AG04449 (cell line): Measurements from ENCODE around the gene KANSL1.

ENCODE experiments used
- CTCF ChIA-PET: fragments of 350-600 bp; formaldehyde crosslinking; extraction: SDS; loops from one replicate; lab custom pipeline; 2021; ENCODE audit warnings: antibody characterized with exemption; lab: Yijun Ruan, JAX
- POLR2A ChIA-PET: fragments of 400-600, 350-600 bp; formaldehyde crosslinking; extraction: SDS; loops from one replicate; lab custom pipeline; 2020; ENCODE audit warnings: antibody characterized with exemption, inconsistent platforms; lab: Yijun Ruan, JAX
- DNase-seq: peaks from one replicate; pipeline ENCODE4 v3.0.0-alpha.2; 2010; ENCODE audit warnings: low read depth, low spot score
- H3K4me3 ChIP-seq: 2 replicates; pipeline ENCODE4 v1.5.1; 2011; ENCODE audit warnings: low read depth, mild to moderate bottlenecking, control low read depth, low read length
- CTCF ChIP-seq: IDR thresholded peaks from one replicate; pipeline ENCODE4 v1.5.1; 2011; ENCODE audit warnings: mild to moderate bottlenecking, moderate library complexity, low read length, control low read depth, inconsistent platforms; ENCODE audit not compliant: insufficient read depth; ENCODE audit errors: missing control alignments

Gene KANSL1

GRCh38 chr17:46198233-46198632 lies 5.0 kb upstream of the KANSL1 start:
- no peak for TF ChIP-seq CTCF
- ChIA-PET POLR2A (no interaction called here), CTCF (interaction anchor here (0.6 to 4.6 kb wide), 7 partner anchors 11 to 196 kb away, joined by 3 to 43 read pairs (median 12); no protein-coding TSS in a partner anchor)
- no peak overlapping the region for H3K4me3 ChIP-seq
- no peak for DNase-seq

- ChIA-PET CTCF (interaction anchor here (0.6 to 4.6 kb wide), 6 partner anchors 15 to 196 kb away, joined by 3 to 43 read pairs (median 16); no protein-coding TSS in a partner anchor), POLR2A (no interaction called here)
- DNase-seq, result no peak
These were observed 4.3 kb upstream of the KANSL1 start for GRCh38 chr17:46197530-46197929.

DNA sequence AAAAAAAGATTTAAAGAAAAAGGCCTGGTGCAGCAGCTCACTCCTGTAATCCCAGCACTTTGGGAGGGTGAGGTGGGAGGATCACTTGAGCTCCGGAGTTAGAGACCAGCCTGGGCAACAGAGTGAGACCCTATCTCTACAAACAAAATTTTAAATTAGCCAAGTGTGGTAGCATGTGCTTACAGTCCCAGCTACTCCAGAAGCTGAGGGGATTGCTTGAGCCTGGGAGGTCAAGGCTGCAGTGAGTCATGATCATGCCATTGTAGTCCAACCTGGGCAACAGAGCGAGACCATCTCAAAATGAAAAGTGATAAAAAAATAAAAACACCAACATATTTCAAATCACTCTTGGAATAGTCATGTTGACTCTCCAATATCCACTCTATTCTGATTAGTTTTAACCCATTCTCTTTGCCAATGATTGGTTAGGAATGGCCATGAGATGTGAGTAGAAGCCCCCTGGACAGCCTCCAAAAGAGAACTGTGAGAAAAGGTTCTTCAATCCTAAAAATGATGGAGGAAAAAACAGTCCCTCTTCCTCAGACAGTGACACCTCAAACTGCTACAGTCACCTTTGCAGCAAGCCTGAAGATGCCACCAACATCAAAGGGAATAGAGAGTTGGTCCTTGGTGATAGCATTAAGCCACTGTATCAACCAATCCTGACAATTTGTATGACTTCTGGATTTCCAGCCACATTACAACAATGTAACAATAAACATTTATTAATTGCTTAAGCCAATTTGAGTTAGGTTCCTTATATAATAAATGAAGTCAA lies 2.9 kb upstream of the KANSL1 start:
- no peak for TF ChIP-seq CTCF
- H3K4me3 ChIP-seq, result no peak overlapping the region
- ChIA-PET POLR2A (no interaction called here), CTCF (interaction anchor here (0.7 to 2.5 kb wide), 2 partner anchors 16 to 17 kb away, joined by 3 to 15 read pairs; no protein-coding TSS in a partner anchor)
- no peak for DNase-seq

More at GRCh38 chr17:46197530-46197929, 4.3 kb upstream of the KANSL1 start:
- H3K4me3 ChIP-seq, result no peak overlapping the region
- no peak for TF ChIP-seq CTCF

DNA sequence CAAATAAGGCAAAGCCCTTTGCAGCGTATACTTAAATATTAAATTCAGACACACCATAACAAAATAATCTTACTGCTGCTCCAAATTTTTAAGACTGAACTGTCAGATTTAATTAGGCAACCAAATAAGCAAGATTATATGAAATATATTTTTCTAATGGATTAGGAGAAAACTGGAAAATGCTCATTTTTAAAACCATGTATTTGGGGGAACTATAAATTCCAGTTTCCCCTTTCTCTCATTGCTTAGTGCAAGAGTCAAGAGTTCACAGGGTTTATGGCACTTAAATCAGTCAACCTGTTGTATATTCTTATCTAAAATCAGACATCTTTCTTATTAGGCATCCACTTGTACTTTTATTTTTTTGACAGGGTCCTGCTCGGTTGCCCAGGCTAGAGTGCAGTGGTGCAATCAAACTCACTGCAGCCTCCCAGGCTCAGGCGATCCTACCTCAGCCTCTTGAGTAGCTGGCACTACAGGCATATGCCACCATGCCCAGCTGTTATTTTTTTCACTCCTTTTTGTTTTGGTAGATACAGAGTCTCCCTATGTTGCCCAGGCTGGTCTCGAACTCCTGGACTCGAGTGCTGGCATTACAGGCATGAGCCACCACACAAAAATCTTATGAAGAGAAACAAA lies 2.1 kb upstream of the KANSL1 start:
- TF ChIP-seq CTCF, result no peak
- CTCF ChIA-PET, result interaction anchor here (0.7 to 2.5 kb wide), 2 partner anchors 16 to 17 kb away, joined by 3 to 15 read pairs; no protein-coding TSS in a partner anchor
- POLR2A ChIA-PET, result no interaction called here
- no peak for DNase-seq
- H3K4me3 ChIP-seq, result no peak overlapping the region

DNA sequence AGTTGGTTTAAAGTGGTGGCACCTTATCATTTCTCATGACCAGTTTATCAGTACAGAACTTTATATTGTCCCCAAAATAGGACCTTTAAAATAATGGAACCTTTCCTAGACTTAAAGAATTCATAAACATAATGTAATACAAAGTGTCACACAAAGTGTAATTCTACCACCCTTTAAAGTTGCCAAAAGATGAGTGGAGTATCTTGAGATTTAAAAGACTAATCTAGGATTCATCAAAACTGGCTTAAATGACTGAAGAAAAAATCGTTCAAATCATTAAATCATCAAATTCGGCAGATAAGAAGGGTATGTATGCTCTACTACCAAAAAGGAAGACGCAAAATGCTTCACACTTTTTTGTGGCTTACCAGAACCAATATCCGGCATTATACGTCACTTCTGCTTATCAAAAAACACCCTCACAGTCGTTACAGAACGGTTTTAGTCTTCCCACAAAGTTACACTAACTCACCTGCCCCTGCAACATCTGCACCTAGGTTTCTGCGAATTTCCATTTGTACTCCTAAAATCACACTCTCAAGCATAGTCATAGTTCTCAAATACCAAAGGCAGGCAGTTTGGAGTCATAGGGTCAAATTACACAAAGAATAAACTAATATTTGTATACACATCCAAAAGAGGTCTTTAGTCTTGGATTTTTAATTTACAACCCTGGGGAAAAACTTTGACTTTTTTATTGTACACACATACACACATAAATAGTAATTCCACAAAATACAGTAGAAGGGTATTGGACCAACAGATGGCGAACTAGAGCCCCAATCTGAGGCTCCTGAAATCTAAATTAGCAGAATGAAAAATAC lies 1.4 kb upstream of the KANSL1 start:
- TF ChIP-seq CTCF, result peak; percentile 38
- POLR2A ChIA-PET, result no interaction called here
- no peak for DNase-seq
- CTCF ChIA-PET, result interaction anchor here (0.6 to 3.2 kb wide), 23 partner anchors 9 to 191 kb away, joined by 3 to 88 read pairs (median 14); no protein-coding TSS in a partner anchor
- H3K4me3 ChIP-seq, result peak overlapping the region; percentile 65
